HepG2 (cell line): ENCODE results near the gene SRD5A1. TPM values are rescaled to one million over a fixed set of nuclear protein-coding genes. Genes with fewer than 3 reads are reported as not detected.

Source experiments
- FOXC1 ChIP-seq: sonication (generic); formaldehyde crosslinking; IDR thresholded peaks from 2 replicates; pipeline ENCODE4 v1.8.0; 2022; ENCODE audit warnings: mild to moderate bottlenecking, missing genetic modification reagents, borderline replicate concordance
- HMGXB4 ChIP-seq, 2 experiments: sonication (generic) in 1 of 2; formaldehyde crosslinking in 1 of 2; IDR thresholded peaks; 2 replicates each; pipeline versions ENCODE4 v1.4.0 to v1.6.1; 2018 to 2020; ENCODE audit warnings: missing genetic modification reagents in 2 of 2, borderline replicate concordance in 1 of 2, low read depth in 1 of 2, mild to moderate bottlenecking in 1 of 2, missing biosample characterization in 1 of 2
- KLF16 ChIP-seq, 2 experiments: sonication (generic) in 1 of 2; formaldehyde crosslinking in 1 of 2; IDR thresholded peaks; 2 replicates each; pipeline versions ENCODE4 v1.6.1 to v1.8.0; 2016 to 2023; ENCODE audit warnings: missing genetic modification reagents in 2 of 2, missing compliant biosample characterization in 1 of 2
- KLF9 ChIP-seq: IDR thresholded peaks from 2 replicates; pipeline ENCODE4 v1.6.1; 2016; ENCODE audit warnings: low read depth
- MLXIP ChIP-seq: sonication (generic); formaldehyde crosslinking; IDR thresholded peaks from 2 replicates; pipeline ENCODE4 v1.9.0; 2021; ENCODE audit warnings: missing genetic modification reagents, borderline replicate concordance
- PAWR ChIP-seq: sonication (generic); formaldehyde crosslinking; IDR thresholded peaks from 2 replicates; pipeline ENCODE4 v1.4.0; 2020; ENCODE audit warnings: missing genetic modification reagents, mild to moderate bottlenecking, borderline replicate concordance
- PHF21A ChIP-seq: sonication (generic); formaldehyde crosslinking; IDR thresholded peaks from 2 replicates; pipeline ENCODE4 v1.5.0; 2020; ENCODE audit warnings: mild to moderate bottlenecking, missing genetic modification reagents
- RFX3 ChIP-seq: IDR thresholded peaks from 2 replicates; pipeline ENCODE4 v1.6.1; 2016; ENCODE audit warnings: missing biosample characterization, missing genetic modification reagents
- SRSF1 ChIP-seq: fragments of 200-400 bp; formaldehyde crosslinking; optimal IDR thresholded peaks from 2 replicates; pipeline ENCODE3; 2017; ENCODE audit warnings: mild to moderate bottlenecking, low read depth, low read length, moderate library complexity
- ZNF234 ChIP-seq: sonication (generic); formaldehyde crosslinking; conservative IDR thresholded peaks from 2 replicates; pipeline ENCODE4 v1.5.1; 2020; ENCODE audit warnings: mild to moderate bottlenecking, missing genetic modification reagents
- ZNF296 ChIP-seq: sonication (generic); formaldehyde crosslinking; conservative IDR thresholded peaks from 2 replicates; pipeline ENCODE4 v1.5.0; 2020; ENCODE audit warnings: mild to moderate bottlenecking, missing genetic modification reagents
- ZNF704 ChIP-seq: sonication (generic); formaldehyde crosslinking; IDR thresholded peaks from 2 replicates; pipeline ENCODE4 v1.8.1; 2023; ENCODE audit warnings: mild to moderate bottlenecking, inconsistent platforms, moderate library complexity, missing genetic modification reagents, borderline replicate concordance
- ZNF773 ChIP-seq: sonication (generic); formaldehyde crosslinking; IDR thresholded peaks from 2 replicates; pipeline ENCODE4 v1.4.0; 2020; ENCODE audit warnings: missing genetic modification reagents, borderline replicate concordance
- ZNF788 ChIP-seq: sonication (generic); formaldehyde crosslinking; IDR thresholded peaks from 2 replicates; pipeline ENCODE4 v1.5.0; 2020; ENCODE audit warnings: mild to moderate bottlenecking, missing genetic modification reagents, borderline replicate concordance
- polyA plus RNA-seq, 8 experiments: library from polyadenylated mRNA; depleted of rRNA in 3 of 8; stranded (reverse) in 7 of 8; unstranded in 1 of 8; fragments of >200 nt; fragmentation: Illumina TruSeq in 4 of 8; extraction: Trizol in 4 of 8; gene quantifications; 2 replicates each; pipeline versions ENCODE4 v1.2.1 to v1.2.3, GENCODE V29; 2011 to 2016; ENCODE audit warnings: low read depth in 4 of 8, missing spikeins in 1 of 8, mixed read lengths in 1 of 8; ENCODE audit not compliant: insufficient read depth in 1 of 8
- total RNA-seq, 5 experiments: library from RNA; depleted of rRNA; stranded (reverse); fragments of >200 nt; fragmentation: Illumina TruSeq; extraction: Trizol; gene quantifications; 2 replicates each; pipeline ENCODE4 v1.2.3, GENCODE V29; 2016; ENCODE audit warnings: low read depth in 1 of 5
- TF ChIP-seq, protein P1 (sequence below): sonication (generic); formaldehyde crosslinking; IDR thresholded peaks from 2 replicates; pipeline ENCODE4 v1.8.1; 2022; ENCODE audit warnings: low read depth, mild to moderate bottlenecking, missing genetic modification reagents
- TF ChIP-seq, protein P2 (sequence below): sonication (generic); formaldehyde crosslinking; IDR thresholded peaks from 2 replicates; pipeline ENCODE4 v1.4.0; 2020; ENCODE audit warnings: mild to moderate bottlenecking, missing genetic modification reagents

Gene SRD5A1
- total and polyA plus RNA-seq, 2 of the 13 experiments (the other 11 are each of a cell fraction or from before 2014, with no cell fraction given) = 6.1 to 9.9 TPM

GRCh38 chr5:6712577-6713273 is 79.5 kb downstream of the SRD5A1 start (continued):
- TF ChIP-seq PAWR (CRISPR knock-in tag) (no peak), KLF9 (CRISPR knock-in tag) (no peak), KLF16 (CRISPR knock-in tag; IDR thresholded peaks at IDR 0.05) (peak in 1 of 2 experiments; percentile 38; a peak in 1 of 4 replicates), ZNF234 (peak; percentile 92), MLXIP (peak; percentile 85; the same call in 1 of the 2 replicates), ZNF296 (CRISPR knock-in tag) (no peak; the same call in 1 of the 2 replicates), HMGXB4 (CRISPR knock-in tag; IDR thresholded peaks at IDR 0.05; ENCODE audit: borderline replicate concordance in 1 of 2, low read depth in 1 of 2) (peak; percentile 37 to 76; a peak in 3 of 4 replicates), FOXC1 (peak; percentile 98), SRSF1 (peak; percentile 93), ZNF704 (no peak), PHF21A (CRISPR knock-in tag) (peak; percentile 81), ZNF788 (peak; percentile 65; the same call in 1 of the 2 replicates), RFX3 (no peak), ZNF773 (CRISPR knock-in tag) (0 out of 2 replicates have a peak, but pooled peaks have one; percentile 90)
- TF ChIP-seq, protein P1, sequence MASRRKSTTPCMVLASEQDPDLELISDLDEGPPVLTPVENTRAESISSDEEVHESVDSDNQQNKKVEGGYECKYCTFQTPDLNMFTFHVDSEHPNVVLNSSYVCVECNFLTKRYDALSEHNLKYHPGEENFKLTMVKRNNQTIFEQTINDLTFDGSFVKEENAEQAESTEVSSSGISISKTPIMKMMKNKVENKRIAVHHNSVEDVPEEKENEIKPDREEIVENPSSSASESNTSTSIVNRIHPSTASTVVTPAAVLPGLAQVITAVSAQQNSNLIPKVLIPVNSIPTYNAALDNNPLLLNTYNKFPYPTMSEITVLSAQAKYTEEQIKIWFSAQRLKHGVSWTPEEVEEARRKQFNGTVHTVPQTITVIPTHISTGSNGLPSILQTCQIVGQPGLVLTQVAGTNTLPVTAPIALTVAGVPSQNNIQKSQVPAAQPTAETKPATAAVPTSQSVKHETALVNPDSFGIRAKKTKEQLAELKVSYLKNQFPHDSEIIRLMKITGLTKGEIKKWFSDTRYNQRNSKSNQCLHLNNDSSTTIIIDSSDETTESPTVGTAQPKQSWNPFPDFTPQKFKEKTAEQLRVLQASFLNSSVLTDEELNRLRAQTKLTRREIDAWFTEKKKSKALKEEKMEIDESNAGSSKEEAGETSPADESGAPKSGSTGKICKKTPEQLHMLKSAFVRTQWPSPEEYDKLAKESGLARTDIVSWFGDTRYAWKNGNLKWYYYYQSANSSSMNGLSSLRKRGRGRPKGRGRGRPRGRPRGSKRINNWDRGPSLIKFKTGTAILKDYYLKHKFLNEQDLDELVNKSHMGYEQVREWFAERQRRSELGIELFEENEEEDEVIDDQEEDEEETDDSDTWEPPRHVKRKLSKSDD (CRISPR knock-in tag) = no peak; the same call in 1 of the 2 replicates
- TF ChIP-seq, protein P2, sequence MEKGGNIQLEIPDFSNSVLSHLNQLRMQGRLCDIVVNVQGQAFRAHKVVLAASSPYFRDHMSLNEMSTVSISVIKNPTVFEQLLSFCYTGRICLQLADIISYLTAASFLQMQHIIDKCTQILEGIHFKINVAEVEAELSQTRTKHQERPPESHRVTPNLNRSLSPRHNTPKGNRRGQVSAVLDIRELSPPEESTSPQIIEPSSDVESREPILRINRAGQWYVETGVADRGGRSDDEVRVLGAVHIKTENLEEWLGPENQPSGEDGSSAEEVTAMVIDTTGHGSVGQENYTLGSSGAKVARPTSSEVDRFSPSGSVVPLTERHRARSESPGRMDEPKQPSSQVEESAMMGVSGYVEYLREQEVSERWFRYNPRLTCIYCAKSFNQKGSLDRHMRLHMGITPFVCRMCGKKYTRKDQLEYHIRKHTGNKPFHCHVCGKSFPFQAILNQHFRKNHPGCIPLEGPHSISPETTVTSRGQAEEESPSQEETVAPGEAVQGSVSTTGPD (CRISPR knock-in tag) = no peak
